Measurements from ENCODE around the gene MTHFSD.

Gene MTHFSD

DNA sequence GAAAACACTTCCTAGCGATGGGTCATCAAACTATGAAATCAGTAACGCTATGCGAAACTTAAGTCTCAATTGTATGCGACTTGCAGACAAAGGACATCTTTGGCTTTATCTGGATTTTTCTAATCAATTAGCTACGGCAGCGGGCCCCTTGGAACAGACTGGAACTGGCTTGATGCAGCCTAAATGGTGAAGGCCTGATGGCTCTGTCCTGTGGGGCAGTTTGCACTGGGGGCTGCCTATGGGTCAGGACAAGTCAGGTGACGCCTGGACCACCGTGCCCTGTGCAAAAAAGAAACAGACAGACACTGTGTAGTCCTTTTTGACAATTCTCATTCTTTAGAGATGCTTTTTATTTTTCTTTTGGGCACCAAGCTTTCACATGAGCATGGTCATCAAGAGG, 22.0 kb downstream of the MTHFSD start:
- H3K36me3 ChIP-seq (ENCODE audit: insufficient read depth, low read length), result peaks cover 25% of the 10 kb centered on the region
- no peak overlapping the region for H3K4me2 ChIP-seq (ENCODE audit: insufficient read depth, low read length)
- H3K27ac ChIP-seq (ENCODE audit: low read length), result no peak overlapping the region
- H3K79me2 ChIP-seq (ENCODE audit: insufficient read depth, low read length), result no peaks in the 10 kb centered on the region
- TF ChIP-seq EZH2 (IDR thresholded peaks at IDR 0.05; ENCODE audit: borderline replicate concordance, low read depth, low read length, severe bottlenecking), result no peak
- TF ChIP-seq CTCF (IDR thresholded peaks at IDR 0.05; ENCODE audit: borderline replicate concordance, extremely low read depth, low read length, poor library complexity, severe bottlenecking), result no peak
- no peak overlapping the region for H3K4me3 ChIP-seq (ENCODE audit: low read depth in 1 of 2, low read length in 2 of 2)
- H3K27me3 ChIP-seq (ENCODE audit: insufficient read depth, low read length, poor library complexity), result no peaks in the 10 kb centered on the region
- DNase-seq, result no peak
- H3K9ac ChIP-seq (ENCODE audit: low read depth, low read length), result no peak overlapping the region
- H3K4me1 ChIP-seq (ENCODE audit: insufficient read depth, low read length), result no peaks in the 10 kb centered on the region
- H3K9me3 ChIP-seq (ENCODE audit: insufficient read depth, low read length, severe bottlenecking), result no peaks in the 10 kb centered on the region
- H4K20me1 ChIP-seq (ENCODE audit: insufficient read depth, low read length), result no peaks in the 10 kb centered on the region
- no peak overlapping the region for H2AFZ ChIP-seq (ENCODE audit: low read depth, low read length)
- ATAC-seq (ENCODE audit: insufficient read depth, low read depth), result no peak

DNA sequence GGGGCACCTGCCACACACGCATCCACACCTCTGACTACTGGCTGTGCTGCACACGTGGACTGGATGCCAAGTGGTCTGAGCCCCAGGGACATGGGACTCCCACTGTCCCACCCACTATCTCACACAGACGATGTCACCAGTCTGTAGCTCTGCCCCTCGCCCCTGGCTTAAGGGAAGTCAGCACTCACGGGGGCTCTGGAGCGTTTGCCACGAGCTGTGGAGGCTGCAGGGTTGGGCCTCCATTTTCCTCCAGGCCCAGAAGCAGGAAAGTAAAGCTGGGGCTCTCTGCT, 22.6 kb downstream of the MTHFSD start:
- no peak overlapping the region for H3K27ac ChIP-seq (ENCODE audit: low read length)
- no peaks in the 10 kb centered on the region for H3K4me1 ChIP-seq (ENCODE audit: insufficient read depth, low read length)
- H3K36me3 ChIP-seq (ENCODE audit: insufficient read depth, low read length), result peaks cover 19% of the 10 kb centered on the region
- H4K20me1 ChIP-seq (ENCODE audit: insufficient read depth, low read length), result no peaks in the 10 kb centered on the region
- DNase-seq (no peak), ATAC-seq (ENCODE audit: insufficient read depth, low read depth) (no peak)
- H3K79me2 ChIP-seq (ENCODE audit: insufficient read depth, low read length), result no peaks in the 10 kb centered on the region
- TF ChIP-seq CTCF (IDR thresholded peaks at IDR 0.05; ENCODE audit: borderline replicate concordance, extremely low read depth, low read length, poor library complexity, severe bottlenecking), result no peak
- no peak for TF ChIP-seq EZH2 (IDR thresholded peaks at IDR 0.05; ENCODE audit: borderline replicate concordance, low read depth, low read length, severe bottlenecking)
- no peaks in the 10 kb centered on the region for H3K9me3 ChIP-seq (ENCODE audit: insufficient read depth, low read length, severe bottlenecking)
- H3K9ac ChIP-seq (ENCODE audit: low read depth, low read length), result no peak overlapping the region
- no peak overlapping the region for H3K4me3 ChIP-seq (ENCODE audit: low read depth in 1 of 2, low read length in 2 of 2)
- no peaks in the 10 kb centered on the region for H3K27me3 ChIP-seq (ENCODE audit: insufficient read depth, low read length, poor library complexity)
- H3K4me2 ChIP-seq (ENCODE audit: insufficient read depth, low read length), result no peak overlapping the region
- H2AFZ ChIP-seq (ENCODE audit: low read depth, low read length), result no peak overlapping the region

GRCh38 chr16:86531641-86532525, 23.2 kb downstream of the MTHFSD start:
- no peaks in the 10 kb centered on the region for H4K20me1 ChIP-seq (ENCODE audit: insufficient read depth, low read length)
- no peak for TF ChIP-seq CTCF (IDR thresholded peaks at IDR 0.05; ENCODE audit: borderline replicate concordance, extremely low read depth, low read length, poor library complexity, severe bottlenecking)
- TF ChIP-seq EZH2 (IDR thresholded peaks at IDR 0.05; ENCODE audit: borderline replicate concordance, low read depth, low read length, severe bottlenecking), result no peak
- no peaks in the 10 kb centered on the region for H3K9me3 ChIP-seq (ENCODE audit: insufficient read depth, low read length, severe bottlenecking)
- no peaks in the 10 kb centered on the region for H3K27me3 ChIP-seq (ENCODE audit: insufficient read depth, low read length, poor library complexity)
- no peaks in the 10 kb centered on the region for H3K4me1 ChIP-seq (ENCODE audit: insufficient read depth, low read length)
- no peaks in the 10 kb centered on the region for H3K79me2 ChIP-seq (ENCODE audit: insufficient read depth, low read length)
- no peak overlapping the region for H3K27ac ChIP-seq (ENCODE audit: low read length)
- ATAC-seq (ENCODE audit: insufficient read depth, low read depth), result no peak
- H3K36me3 ChIP-seq (ENCODE audit: insufficient read depth, low read length), result peaks cover 19% of the 10 kb centered on the region
- DNase-seq, result no peak
- no peak overlapping the region for H3K4me3 ChIP-seq (ENCODE audit: low read depth in 1 of 2, low read length in 2 of 2)
- no peak overlapping the region for H3K9ac ChIP-seq (ENCODE audit: low read depth, low read length)
- no peak overlapping the region for H3K4me2 ChIP-seq (ENCODE audit: insufficient read depth, low read length)
- H2AFZ ChIP-seq (ENCODE audit: low read depth, low read length), result no peak overlapping the region

Data from DND-41 (cell line).